Psoas muscle (tissue), 8 donors: Measurements from ENCODE around the gene CPVL. TPM values are rescaled to one million over a fixed set of nuclear protein-coding genes. Genes with fewer than 3 reads are reported as not detected.

Experiments
- ATAC-seq, 4 donors: fragments of 200-7000 bp; cut with Tn5 transposase; one replicate each; pipeline ENCODE4 v1.9.1; 2020; ENCODE audit warnings: moderate library complexity in 3 of 4, mild to moderate bottlenecking in 2 of 4
- DNase-seq, 2 donors: peaks; one replicate each; pipeline ENCODE4 v3.0.0-alpha.2; 2020
- H3K27ac ChIP-seq: fragments of 200-600 bp; one replicate; pipeline ENCODE4 v1.8.0; 2022
- H3K27me3 ChIP-seq, 3 donors: fragments of 200-600 bp in 1 of 3; one replicate each; pipeline versions ENCODE4 v1.6.1 to v1.8.0; 2013 to 2022; ENCODE audit warnings: low read length in 2 of 3, mild to moderate bottlenecking in 2 of 3, moderate library complexity in 1 of 3; ENCODE audit not compliant: insufficient read depth in 3 of 3
- H3K36me3 ChIP-seq, 2 donors: fragments of 200-600 bp in 1 of 2; one replicate each; pipeline versions ENCODE4 v1.6.1 to v1.8.0; 2013 to 2022; ENCODE audit warnings: low read depth in 1 of 2, mild to moderate bottlenecking in 1 of 2, moderate library complexity in 1 of 2; ENCODE audit not compliant: insufficient read depth in 1 of 2
- H3K4me1 ChIP-seq: fragments of 200-600 bp; one replicate; pipeline ENCODE4 v1.8.0; 2022
- H3K4me3 ChIP-seq: fragments of 200-600 bp; one replicate; pipeline ENCODE4 v1.8.0; 2022; ENCODE audit warnings: mild to moderate bottlenecking
- H3K9me3 ChIP-seq: fragments of 200-600 bp; one replicate; pipeline ENCODE4 v1.8.0; 2022
- CTCF ChIP-seq: fragments of 200-600 bp; IDR thresholded peaks from one replicate; pipeline ENCODE4 v1.8.0; 2022; ENCODE audit warnings: antibody characterized with exemption
- WGBS, 3 donors: extraction: QIAGEN DNeasy Blood & Tissue Kit; methylation state at CpG; one replicate each; pipeline versions ENCODE4 v1.1.6 to v1.1.7; 2013; 5-methylcytosine and 5-hydroxymethylcytosine counted together
- intact Hi-C, 2 donors: fragments of 100-400 bp; cut with DNase I; formaldehyde crosslinking; loops; one replicate each; pipeline versions ENCODE4 v1.11.0 to v1.14.2; 2022
- polyA plus RNA-seq, 3 donors: library from polyadenylated mRNA; stranded (reverse); fragments of 200-250 nt; gene quantifications; one replicate each; pipeline ENCODE4 v1.2.3, GENCODE V29; 2013
- total RNA-seq, 4 donors: library from RNA; stranded (reverse); fragmentation: NEBNext Ultra II Directional in 2 of 4; extraction: Animal tissue kit (Norgen Biotek cat#: 25700) in 2 of 4; gene quantifications; one replicate each; pipeline versions ENCODE4 v1.2.1 to v1.2.4, GENCODE V29; 2021 to 2023
- donor health status: healthy with polysubstance abuse.
- donor health status: DM: no; HTN: no; CAD: no; lungs with moderate emphysema.
- donor health status: Bipolar disorder and iron deficiency.
- donor health status: healthy.
- donor health status: DM: yes; HTN: yes; CAD: no.
- donor health status: DM: no; HTN: no; CAD: no.
- donor health status: DM: no; HTN: no; CAD: no.
- donor health status: DM: yes; HTN: yes; CAD: no.

CPVL gene
- total and polyA plus RNA-seq, 7 donors = 1.6 to 49.6 (median 6.1) TPM

- peak in 1 of 2 donors; percentile 21 for DNase-seq
- ATAC-seq = peak; percentile 80 to 88 (median 84)
- WGBS, 3 donors = 61 to 65% (median 65%) methylated on average over 4 of the region's 4 CpGs
Measured at GRCh38 chr7:29105752-29106668, 40.3 kb downstream of the CPVL start.

DNA sequence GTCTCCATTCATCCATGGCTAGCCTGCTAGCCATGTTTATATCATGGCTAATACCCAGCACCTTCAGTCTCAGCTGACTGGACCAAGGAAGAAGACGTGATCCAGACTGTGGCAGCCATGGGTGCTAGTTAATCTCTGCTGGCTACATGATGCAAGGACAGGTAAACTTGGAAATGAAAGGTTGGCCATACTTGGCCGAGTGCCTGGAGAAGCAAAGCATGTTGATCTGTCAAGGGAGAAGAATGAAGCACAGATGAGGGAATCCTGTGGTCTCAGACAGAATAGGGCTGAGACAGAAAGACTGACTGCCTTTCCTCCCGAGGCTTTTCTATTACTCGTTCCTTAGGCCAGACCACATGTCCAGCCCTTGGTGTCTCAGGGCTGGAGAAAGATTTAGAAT is 41.1 kb downstream of the CPVL start:
- Histone ChIP-seq H3K27ac (no peak overlapping the region), H3K4me3 (no peak overlapping the region), H3K4me1 (peaks cover 10% of the 10 kb centered on the region), H3K36me3 (no peaks in the 10 kb centered on the region), H3K9me3 (no peaks in the 10 kb centered on the region), H3K27me3 (no peaks in the 10 kb centered on the region)
- DNase-seq (no peak), ATAC-seq (no peak)
- intact Hi-C loops = loop anchor here in 1 of 2 donors (10.0 kb wide), 1 partner anchor 150 kb away; the partner anchor contains the start of gene TRIL
- 81 to 89% (median 82%) methylated on average over 4 of the region's 4 CpGs for WGBS, 3 donors
- no peak for TF ChIP-seq CTCF

More at GRCh38 chr7:29105752-29106668, 40.3 kb downstream of the CPVL start:
- Histone ChIP-seq H3K9me3 (no peaks in the 10 kb centered on the region), H3K27me3 (no peaks in the 10 kb centered on the region), H3K4me1 (peaks cover 2% of the 10 kb centered on the region), H3K4me3 (no peak overlapping the region), H3K27ac (no peak overlapping the region), H3K36me3 (no peaks in the 10 kb centered on the region)
- peak; percentile 89 for TF ChIP-seq CTCF
- intact Hi-C loops = loop anchor here (2.0 to 10.0 kb wide), 4 partner anchors 151 to 303 kb away; partner anchors contain the start of gene TRIL (in 1 of the 2)

DNA sequence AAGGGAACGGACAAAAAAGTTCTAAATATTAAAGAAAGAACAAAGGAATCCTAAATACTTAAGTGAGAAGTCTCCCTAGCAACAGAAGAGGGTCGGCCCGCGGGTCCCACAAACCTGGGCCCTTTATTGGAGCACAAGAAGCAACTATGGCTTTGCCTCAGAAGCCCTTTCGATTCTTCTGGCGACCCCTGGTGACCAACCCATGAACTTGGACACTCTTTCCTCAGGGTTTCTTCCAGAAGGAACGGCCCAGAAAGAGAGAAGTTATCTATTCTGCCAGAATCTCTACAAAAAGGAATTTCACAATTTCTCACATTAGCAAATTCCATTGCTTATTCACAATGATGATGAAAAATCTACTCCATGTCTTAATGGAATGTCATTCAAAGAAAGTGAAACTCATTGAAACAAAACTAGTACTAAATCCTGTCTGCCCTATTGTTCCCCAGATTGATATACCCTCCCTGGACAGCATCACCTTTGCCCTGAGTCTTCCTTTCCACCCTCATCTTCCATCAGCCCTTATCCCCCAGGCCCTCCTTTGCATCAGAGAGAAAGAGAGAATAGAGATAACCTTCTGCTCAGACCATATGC is 43.7 kb downstream of the CPVL start:
- ATAC-seq = peak; percentile 39 to 77 (median 60)
- peak; percentile 72 for TF ChIP-seq CTCF

GRCh38 chr7:29100924-29101323 is 45.4 kb downstream of the CPVL start:
- WGBS, 3 donors = 39 to 53% (median 48%) methylated on average over 1 of the region's 1 CpG
- Histone ChIP-seq H3K9me3 (no peaks in the 10 kb centered on the region), H3K27me3 (no peaks in the 10 kb centered on the region), H3K4me3 (no peak overlapping the region), H3K27ac (no peak overlapping the region), H3K36me3 (no peaks in the 10 kb centered on the region), H3K4me1 (peaks cover 17% of the 10 kb centered on the region)
- DNase-seq (no peak), ATAC-seq (no peak)
- intact Hi-C loops = loop anchor here in 1 of 2 donors (10.0 kb wide), 1 partner anchor 146 kb away; the partner anchor contains the start of gene TRIL
- no peak for TF ChIP-seq CTCF

More for the DNA sequence above, 43.7 kb downstream of the CPVL start:
- Histone ChIP-seq H3K9me3 (no peaks in the 10 kb centered on the region), H3K36me3 (no peaks in the 10 kb centered on the region), H3K27me3 (no peaks in the 10 kb centered on the region), H3K27ac (no peak overlapping the region), H3K4me1 (peaks cover 17% of the 10 kb centered on the region), H3K4me3 (no peak overlapping the region)
- peak; percentile 67 to 78 for DNase-seq
- 6 to 21% (median 8%) methylated on average over 7 of the region's 7 CpGs for WGBS, 3 donors
- intact Hi-C loops = loop anchor here (1.0 to 10.0 kb wide), 2 partner anchors 146 to 148 kb away; partner anchors contain the start of gene TRIL (in 1 of the 2)
